ENCODE data around the gene GULP1. TPM values are rescaled to one million over a fixed set of nuclear protein-coding genes. Genes with fewer than 3 reads are reported as not detected.

Gene GULP1
- total RNA-seq, 1 experiment from 2014 or later = 140 TPM

GRCh38 chr2:188523919-188524318 lies 232.2 kb downstream of the GULP1 start:
- Histone ChIP-seq H4K8ac (replicated peaks; ENCODE audit: insufficient read length, low read depth, low read length) (no peak overlapping the region), H4K20me1 (ENCODE audit: control insufficient read depth, insufficient read depth, insufficient read length) (no peaks in the 10 kb centered on the region), H4K91ac (ENCODE audit: insufficient read length, low read depth, low read length) (no peak overlapping the region), H3K27me3 (ENCODE audit: insufficient read depth, low read length) (no peaks in the 10 kb centered on the region), H3K4me2 (ENCODE audit: insufficient read depth, insufficient read length, low read length) (no peak overlapping the region), H3K79me2 (ENCODE audit: insufficient read depth, low read length) (no peaks in the 10 kb centered on the region), H3T11ph (ENCODE audit: low read length) (no peak overlapping the region), H2AFZ (ENCODE audit: low read length) (no peak overlapping the region), H2BK120ac (ENCODE audit: low read depth, low read length, poor library complexity, severe bottlenecking) (no peak overlapping the region), H3K4me1 (ENCODE audit: insufficient read depth, low read length) (no peaks in the 10 kb centered on the region), H3K56ac (ENCODE audit: insufficient read length, low read depth, low read length) (no peak overlapping the region), H2AK5ac (ENCODE audit: insufficient read length, low read length) (no peak overlapping the region), H2BK12ac (ENCODE audit: insufficient read length, low read depth, low read length) (no peak overlapping the region), H2BK5ac (ENCODE audit: insufficient read length, low read length) (no peak overlapping the region), H3K18ac (ENCODE audit: insufficient read length, low read depth, low read length) (no peak overlapping the region), H3K9ac (ENCODE audit: extremely low read depth, insufficient read length, low read length) (no peak overlapping the region), H3K23ac (ENCODE audit: insufficient read length, low read depth, low read length) (no peak overlapping the region), H3K4ac (ENCODE audit: low read depth, low read length) (no peak overlapping the region), H4K5ac (ENCODE audit: insufficient read length, low read depth, low read length) (no peak overlapping the region), H3K79me1 (ENCODE audit: insufficient read depth, low read depth, low read length, poor library complexity, severe bottlenecking) (no peaks in the 10 kb centered on the region), H3K27ac (ENCODE audit: insufficient read length, low read depth, low read length) (no peak overlapping the region), H3K14ac (ENCODE audit: insufficient read depth, low read length) (no peak overlapping the region), H2BK15ac (ENCODE audit: low read depth, low read length) (no peak overlapping the region), H2BK20ac (ENCODE audit: low read depth, low read length, poor library complexity, severe bottlenecking) (no peak overlapping the region), H3K9me3 (ENCODE audit: control insufficient read depth, low read depth, low read length) (no peaks in the 10 kb centered on the region), H3K23me2 (ENCODE audit: insufficient read length, low read depth, low read length, poor library complexity, severe bottlenecking) (no peaks in the 10 kb centered on the region)
- Mint-ChIP-seq H3K27me3 (ENCODE audit: low read depth) (no peaks in the 10 kb centered on the region), H3K4me1 (0 out of 4 replicates have a peak, but pooled peaks cover 0 to 2% of the 10 kb centered on the region in 2 experiments), H3K4me3 (no peak overlapping the region), H3K9me3 (peaks cover 0 to 2% of the 10 kb centered on the region in 2 experiments; a peak in 1 of 5 replicates), H3K36me3 (ENCODE audit: insufficient read depth in 1 of 3, low read depth in 3 of 3) (peaks cover 17 to 37% (median 21%) of the 10 kb centered on the region in 3 experiments), H3K27ac (no peak overlapping the region)
- WGBS (ENCODE audit: extremely low coverage, insufficient read length, low lambda C conversion rate) = no CpG with 5 or more reads among the region's 1 CpG
- no peak for DNase-seq
- no peak for TF ChIP-seq CTCF (conservative IDR thresholded peaks at IDR 0.05)
